Stimulated activated CD4-positive, alpha-beta T cell treated with anti-CD3 and anti-CD28 coated beads, Interleukin-2, amount 100 ng/mL, for 24 hours (primary cell): ENCODE results near the gene CAPN1.
A peak's percentile ranks its signal among the peaks of the same experiment; 100 is the strongest.
"Not testable (repeated sequence)": the region's sequence is repeated elsewhere in the genome, so short reads cannot be mapped to it uniquely, and the experiment has no call there.

Source experiments
- DNase-seq, 2 donors: peaks; one replicate each; pipeline ENCODE4 v3.0.0-alpha.2; 2020

The CAPN1 gene

DNA sequence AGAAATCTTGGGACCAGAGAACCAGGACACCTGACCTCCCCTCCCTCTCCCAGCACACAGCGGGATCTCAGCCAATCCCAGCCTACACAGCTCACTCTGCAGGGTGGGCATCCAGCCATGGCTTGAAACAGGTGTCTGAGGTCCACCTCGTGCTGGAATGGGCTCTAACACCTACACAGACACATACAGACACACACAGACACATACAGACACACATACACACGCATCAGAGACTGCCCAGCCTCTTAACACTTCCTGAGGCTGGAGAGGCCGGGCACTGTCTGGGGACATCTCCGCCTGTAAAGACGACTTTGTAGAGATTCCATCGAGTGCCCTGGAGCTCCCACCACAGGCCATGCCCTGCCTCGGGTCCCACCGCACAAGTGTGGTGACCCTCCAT, 36.7 kb downstream of the CAPN1 start:
- no peak for DNase-seq

DNA sequence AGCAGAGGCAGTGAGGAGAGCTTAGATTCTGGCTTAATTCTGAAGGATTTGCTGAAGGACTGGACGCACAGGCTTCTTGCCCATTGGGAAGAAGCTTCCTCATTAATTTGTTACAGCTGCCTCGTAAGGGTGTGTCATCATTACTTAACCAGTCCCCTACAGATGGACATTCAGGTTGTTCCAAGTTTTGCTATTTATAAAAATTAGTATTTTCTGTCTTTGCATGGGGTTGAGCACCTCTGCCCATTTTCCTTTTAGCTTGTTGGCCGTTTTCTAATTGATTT, 38.1 kb downstream of the CAPN1 start:
- no peak for DNase-seq

DNA sequence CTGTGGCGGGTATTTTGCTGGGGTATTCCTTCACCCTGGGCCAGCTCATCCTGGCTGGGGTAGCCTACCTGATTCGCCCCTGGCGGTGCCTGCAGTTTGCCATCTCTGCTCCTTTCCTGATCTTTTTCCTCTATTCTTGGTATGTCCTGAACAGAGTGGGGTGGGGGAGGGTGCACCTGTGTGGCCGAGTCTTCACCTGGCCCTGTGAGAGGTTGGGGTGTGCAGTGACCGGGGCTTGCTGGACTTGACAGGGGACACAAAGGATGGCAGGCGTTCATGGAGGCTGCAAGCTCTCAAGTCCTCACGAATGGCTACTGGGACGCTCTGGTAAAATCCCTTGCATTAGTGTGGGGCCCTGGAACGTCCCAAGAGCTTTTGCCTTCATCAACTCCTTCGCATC, 39.3 kb downstream of the CAPN1 start:
- DNase-seq: no peak

DNA sequence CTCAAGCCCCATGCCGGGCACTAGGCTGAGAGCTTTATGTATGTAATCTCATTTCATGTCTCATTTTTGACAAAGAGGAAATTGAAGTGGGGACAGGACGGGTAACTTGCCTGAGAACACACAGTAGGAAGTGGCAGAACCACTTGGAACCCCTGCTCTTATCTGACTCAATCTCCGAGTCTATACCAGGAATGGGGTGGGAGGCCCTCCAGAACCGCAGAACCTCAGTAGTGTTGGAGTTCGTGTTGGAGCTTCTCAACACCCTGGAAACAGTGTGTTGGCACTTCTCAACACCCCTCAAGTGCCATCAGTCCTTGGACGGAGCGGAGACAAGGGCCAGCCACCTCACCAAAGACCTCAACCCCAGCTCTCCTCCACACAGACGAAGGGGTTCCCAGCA, 41.3 kb downstream of the CAPN1 start:
- no peak for DNase-seq

DNA sequence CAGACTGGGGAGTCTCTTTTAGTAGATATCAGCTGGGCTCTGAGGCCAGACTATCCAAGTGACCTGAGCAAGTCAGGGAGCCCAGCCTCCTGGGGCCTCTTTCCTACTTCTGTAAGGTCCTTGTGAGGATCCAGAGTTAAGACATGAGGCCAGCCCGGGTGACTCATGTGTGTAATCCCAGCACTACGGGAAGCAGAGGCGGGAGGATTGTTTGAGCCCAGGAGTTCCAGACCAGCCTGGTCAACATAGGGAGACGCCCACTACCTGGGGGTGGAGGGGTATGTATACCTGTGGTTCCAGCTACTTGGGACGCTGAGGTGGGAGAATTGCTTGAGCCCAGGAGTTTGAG, 43.2 kb downstream of the CAPN1 start:
- DNase-seq: no peak

DNA sequence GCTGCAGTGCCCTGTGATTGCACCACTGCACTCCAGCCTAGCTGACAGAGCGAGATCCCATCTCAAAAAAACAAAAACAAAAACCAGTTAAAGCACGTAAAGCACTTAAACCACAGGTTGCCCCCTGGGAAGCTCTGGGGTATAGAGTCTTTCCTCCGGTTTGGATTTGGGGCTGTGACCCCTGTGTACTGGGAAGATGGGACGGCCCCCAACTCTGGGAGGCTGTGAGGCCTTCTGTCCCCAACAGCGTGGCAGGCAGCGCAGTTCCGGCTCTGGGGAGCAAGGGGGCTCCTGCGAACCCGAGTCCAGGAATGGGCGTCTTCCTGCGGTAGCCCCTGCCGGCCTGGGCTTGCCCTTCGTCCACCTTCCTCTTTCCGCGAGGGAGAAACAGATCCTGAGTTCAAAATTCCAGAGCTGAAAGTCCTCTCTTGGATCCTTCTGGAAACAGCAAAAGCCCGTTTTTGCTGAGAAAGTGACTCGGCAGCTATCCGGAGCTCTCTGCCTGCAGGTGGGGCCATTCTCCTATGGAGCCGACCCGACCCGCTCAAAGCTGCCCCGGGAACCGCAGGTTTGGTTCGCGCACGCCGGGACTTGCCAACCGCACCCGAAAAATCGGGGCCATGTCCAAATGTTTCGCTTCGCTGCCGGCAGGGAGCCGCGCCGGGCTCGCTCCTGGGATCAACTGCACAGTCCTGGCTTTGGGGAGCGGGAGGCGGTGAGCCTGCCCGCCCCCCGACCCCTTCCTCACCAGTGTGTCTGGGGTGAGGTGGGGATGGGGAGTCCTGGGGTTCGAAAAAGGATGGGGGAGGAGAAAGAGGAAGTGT, 43.8 kb downstream of the CAPN1 start:
- peak; percentile 65 to 72 for DNase-seq

DNA sequence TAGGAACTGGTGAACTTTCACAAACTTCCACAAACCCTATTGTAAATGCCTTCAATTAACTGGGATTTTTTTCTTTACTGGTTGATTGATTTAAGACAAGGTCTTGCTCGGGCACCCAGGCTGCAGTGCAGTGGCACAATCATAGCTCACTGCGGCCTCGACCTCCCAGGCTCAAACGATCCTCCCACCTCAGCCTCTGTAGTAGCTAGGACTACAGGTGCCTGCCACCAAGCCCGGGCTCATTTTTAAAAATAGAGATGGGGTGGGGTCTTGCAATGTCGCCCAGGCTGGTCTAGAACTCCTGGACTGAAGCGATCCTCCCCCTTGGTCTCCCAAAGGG, 44.3 kb downstream of the CAPN1 start:
- no peak for DNase-seq

DNA sequence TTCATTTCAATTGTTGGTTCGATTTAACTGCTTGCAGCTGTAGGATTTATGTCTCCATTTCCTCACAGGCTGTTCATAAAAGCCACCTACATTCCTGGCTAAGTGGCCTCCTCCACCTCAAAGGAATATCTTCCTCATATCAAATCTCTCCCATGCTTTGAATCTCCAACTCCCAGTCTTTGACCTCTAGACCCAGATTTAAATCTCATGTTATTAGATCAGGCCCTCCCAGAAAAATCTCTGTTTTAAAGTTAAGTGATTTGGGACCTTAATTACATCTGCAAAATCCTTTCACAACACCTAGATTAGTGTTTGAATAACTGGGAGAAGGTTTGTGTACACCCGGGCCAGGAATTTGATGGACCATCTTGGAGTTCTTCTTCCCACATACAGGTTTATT, 46.2 kb downstream of the CAPN1 start:
- DNase-seq: no peak

DNA sequence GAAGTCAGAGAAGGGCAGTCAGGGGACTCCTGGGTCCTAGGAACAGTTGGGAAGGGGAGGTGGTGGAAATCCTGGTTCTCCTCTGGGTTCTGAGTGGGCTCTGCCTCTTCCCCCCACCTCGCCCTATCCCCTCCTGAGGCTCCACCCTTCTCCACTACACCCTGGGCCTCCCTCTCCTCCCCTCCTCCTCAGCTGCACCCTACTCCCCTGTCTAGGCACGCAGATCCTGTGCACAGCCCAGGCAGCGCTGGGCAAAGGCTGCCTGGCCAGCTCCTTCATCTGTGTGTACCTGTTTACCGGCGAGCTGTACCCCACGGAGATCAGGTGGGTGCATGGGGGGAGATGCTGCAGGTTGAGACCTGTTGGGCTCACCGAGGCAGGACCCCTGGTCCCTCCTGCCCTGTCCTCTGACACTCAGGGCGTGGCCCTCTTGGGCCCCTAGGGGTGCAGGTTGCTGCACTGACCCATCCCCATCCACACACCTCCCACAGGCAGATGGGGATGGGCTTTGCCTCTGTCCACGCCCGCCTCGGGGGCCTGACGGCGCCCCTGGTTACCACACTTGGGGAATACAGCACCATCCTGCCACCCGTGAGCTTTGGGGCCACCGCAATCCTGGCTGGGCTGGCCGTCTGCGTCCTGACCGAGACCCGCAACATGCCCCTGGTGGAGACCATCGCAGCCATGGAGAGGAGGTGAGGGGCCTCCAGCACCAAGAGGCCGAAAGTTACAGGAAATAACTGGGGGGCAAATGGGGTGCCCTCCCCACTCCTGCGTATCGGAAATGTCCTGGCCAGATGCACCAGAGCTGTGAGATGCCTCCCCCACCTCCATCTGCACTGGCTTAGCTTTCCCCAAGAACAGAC, 54.7 kb downstream of the CAPN1 start:
- DNase-seq: no peak

DNA sequence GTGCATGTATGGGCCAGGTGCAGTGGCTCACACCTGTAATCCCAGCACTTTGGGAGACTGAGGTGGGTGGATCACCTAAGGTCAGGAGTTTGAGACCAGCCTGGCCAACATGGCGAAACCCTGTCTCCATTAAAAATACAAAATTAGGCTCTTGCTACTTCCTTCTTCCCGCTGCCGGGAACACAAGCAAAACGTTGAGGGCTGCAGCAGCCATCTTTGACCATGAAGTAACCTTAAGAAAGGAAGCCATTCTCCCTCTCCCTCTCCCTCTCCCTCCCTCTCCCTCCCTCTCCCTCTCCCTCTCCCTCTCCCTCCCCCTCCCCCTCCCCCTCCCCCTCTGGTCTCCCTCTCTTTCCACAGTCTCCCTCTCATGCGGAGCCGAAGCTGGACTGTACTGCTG, 56.6 kb downstream of the CAPN1 start:
- DNase-seq: not testable (repeated sequence)

DNA sequence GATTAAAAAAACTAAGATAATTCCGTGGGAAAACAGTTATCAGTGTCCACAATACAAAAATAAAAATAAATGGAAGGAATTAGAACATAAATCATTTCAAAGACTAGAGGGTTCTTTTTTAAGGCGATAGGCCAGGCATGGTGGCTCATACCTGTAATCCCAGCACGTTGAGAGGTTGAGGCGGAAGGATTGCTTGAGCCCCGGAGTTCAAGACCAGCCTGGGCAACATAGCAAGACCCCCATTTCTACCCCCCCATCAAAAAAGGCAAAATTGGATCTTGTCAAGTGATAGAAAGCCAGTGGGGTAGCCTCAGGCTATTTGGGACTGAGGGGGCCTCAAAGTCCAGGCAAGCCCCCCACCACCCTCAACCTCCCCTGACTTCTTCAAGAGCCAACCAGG, 59.4 kb downstream of the CAPN1 start:
- DNase-seq: no peak

DNA sequence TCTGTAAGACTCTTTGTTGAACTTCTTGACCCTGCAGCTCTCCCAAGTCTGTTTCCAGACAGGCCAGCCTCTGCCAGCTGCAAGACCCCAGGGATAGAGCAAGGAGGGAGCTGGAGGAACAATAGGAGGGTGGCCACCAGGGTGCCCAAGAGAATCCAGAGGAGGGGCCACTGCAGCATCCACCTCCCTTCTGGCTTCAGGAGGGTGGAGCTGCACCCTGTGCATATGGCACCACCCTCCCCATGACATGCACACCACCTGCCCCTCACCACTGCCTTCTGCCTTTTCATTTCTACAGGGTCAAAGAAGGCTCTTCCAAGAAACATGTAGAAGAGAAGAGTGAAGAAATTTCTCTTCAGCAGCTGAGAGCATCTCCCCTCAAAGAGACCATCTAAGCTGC, 60.0 kb downstream of the CAPN1 start:
- DNase-seq: no peak

DNA sequence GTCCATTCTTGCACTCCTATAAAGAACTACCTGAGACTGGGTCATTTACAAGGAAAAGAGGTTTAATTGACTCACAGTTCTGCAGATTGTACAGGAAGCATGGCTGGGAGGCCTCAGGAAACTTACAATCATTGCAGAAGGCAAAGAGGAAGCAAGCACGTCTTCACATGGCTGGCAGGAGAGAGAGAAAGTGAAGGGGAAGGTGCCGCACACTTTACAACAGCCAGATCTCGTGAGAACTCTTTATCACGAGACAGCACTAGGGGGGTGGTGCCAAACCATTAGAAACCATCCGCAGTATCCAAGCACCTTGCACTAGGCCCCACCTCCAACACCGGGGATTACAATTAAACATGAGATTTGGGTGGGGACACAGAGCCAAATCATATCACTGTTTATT, 60.7 kb downstream of the CAPN1 start:
- no peak for DNase-seq

DNA sequence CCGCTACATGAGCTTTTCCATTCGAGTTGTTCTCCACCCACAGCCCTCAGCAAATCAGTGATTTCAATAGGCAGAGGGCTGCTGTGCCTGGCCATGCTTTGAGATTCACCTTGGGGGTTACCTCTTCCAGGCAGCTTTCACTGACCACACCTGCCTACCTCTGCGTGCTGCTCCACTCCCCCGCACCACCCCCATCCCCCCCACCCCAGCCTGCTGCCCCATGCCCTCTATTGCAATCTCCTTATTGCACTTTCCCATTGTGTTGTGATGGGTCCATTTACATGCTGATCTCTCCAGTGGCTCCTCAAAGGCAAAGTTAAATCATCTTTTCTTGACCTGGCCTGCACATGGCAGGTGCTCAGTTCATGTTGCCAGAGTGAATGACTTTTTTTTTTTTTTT, 62.1 kb downstream of the CAPN1 start:
- no peak for DNase-seq

DNA sequence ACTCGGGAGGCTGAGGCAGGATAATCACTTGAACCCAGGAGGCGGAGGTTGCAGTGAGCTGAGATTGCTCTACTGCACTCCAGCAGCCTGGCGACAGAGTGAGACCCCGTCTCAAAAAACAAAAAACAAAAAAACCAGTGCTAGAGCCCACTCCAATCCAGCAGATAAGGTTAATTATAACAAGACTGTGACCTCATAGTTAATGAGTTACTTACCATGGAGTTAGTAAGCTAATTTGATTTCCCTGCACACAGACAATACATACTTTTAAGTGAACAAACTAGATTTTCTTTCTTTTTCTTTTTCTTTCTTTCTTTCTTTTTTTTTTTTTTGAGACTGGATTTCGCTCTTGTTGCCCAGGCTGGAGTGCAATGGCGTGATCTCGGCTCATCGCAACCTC, 63.3 kb downstream of the CAPN1 start:
- DNase-seq: not testable (repeated sequence)

DNA sequence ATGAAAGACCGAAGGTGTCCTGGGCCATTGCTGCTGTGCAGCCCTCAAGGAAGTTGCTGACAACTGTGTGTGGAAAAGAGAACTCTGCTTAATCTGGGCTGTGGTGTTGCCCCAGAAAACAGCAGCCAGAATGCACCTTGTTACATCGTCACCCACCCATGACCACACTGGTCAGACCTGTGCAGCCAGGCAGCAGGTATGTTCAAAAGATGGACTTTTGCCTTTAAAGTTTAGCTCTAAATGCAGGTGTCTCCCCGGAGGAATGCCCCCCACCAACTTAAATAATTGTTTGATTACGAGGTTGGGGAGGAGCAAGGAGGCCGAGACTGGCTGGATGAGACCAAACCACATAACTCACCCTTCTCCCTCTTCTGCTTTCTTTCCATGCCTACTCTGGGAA, 64.8 kb downstream of the CAPN1 start:
- DNase-seq: no peak

DNA sequence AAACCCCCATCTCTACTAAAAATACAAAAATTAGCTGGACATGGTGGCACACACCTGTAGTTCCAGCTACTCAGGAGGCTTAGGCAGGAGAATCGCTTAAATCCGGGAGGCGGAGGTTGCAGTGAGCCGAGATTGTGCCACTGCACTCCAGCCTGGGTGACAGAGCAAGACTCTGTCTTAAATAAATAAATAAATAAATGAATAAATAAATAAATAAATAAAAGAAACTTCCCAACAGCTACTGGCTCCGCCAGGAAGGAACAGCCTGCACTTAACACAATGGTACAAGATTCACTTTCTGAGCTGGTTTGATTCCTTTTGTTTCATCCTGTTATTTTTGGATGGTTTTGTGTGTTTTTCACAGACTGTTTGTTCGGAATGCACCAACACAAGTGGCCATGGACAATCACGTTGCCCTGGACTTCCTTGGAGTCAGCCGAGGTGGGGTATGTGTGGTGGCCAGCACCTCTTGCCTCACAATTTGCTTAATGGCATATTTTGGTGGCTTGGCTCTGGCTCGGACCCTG, 66.5 kb downstream of the CAPN1 start:
- not testable (repeated sequence) for DNase-seq

DNA sequence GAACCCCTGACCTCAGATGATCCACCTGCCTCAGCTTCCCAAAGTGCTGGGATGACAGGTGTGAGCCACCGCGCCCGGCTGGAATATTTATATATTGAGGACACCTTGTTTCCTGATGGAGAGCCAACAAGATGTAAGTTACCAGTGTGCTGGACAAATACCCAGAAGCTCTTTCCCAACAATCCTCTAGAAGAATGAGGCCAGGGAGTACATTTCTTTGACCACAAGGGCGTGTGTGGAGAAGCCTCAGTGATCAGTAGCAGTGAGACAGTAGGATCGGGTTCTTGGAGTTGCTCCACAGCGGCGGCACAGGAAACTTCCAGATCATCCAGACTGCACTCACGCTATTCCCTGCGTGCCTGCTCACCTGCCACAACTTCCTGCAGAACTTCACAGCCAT, 69.7 kb downstream of the CAPN1 start:
- DNase-seq: no peak

DNA sequence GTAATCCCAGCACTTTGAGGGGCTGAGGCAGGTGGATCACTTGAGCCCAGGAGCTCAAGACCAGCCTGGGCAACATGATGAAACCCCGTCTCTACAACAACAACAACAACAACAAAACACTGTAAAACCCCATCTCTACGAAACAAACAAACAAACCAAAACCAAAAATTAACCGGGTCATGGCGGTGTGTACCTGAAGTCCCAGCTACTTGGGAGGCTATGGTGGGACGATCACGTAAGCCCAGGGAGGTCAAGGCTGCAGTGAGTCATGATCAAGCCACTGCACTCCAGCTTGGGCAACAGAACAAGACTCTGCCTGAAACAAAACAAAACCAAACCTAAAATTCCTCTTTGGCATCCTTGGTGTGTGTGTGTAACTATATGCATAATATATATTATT, 73.0 kb downstream of the CAPN1 start:
- DNase-seq: no peak

DNA sequence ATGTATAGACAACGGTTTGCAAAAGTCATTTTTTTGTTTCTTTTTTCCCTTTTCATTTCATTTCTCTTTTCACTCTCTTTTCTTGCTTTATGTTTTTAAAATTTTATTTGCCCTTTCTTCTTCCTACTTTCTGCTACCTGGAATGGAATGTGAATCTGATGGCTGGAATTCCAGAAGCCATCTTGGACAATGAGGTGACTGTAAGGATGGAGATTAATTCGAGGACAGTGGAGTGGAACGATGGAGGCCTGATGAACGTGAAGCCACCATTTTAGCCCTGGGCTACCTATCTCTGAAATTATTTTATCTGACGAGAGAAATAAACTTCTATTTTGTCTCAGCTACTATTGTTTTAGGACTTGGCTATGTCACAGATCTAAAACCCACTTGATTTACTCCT, 77.3 kb downstream of the CAPN1 start:
- no peak for DNase-seq

DNA sequence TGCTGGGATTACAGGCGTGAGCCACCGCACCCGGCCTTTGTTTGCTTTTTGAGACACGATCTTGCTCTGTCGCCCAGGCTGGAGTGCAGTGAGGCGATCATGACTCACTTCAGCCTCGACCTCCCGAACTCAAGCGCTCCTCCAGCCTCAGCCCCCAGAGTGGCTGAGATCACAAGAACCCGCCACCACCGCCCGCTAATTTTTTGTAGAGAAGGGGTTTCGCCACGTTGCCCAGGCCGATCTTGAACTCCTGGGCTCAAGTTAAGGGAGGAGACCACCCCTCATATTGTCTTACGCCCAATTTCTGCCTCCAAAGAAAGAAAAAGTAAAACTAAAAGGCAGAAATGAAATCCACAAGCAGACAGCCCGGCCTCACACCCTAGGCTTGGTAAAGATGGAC, 78.6 kb downstream of the CAPN1 start:
- DNase-seq: no peak

DNA sequence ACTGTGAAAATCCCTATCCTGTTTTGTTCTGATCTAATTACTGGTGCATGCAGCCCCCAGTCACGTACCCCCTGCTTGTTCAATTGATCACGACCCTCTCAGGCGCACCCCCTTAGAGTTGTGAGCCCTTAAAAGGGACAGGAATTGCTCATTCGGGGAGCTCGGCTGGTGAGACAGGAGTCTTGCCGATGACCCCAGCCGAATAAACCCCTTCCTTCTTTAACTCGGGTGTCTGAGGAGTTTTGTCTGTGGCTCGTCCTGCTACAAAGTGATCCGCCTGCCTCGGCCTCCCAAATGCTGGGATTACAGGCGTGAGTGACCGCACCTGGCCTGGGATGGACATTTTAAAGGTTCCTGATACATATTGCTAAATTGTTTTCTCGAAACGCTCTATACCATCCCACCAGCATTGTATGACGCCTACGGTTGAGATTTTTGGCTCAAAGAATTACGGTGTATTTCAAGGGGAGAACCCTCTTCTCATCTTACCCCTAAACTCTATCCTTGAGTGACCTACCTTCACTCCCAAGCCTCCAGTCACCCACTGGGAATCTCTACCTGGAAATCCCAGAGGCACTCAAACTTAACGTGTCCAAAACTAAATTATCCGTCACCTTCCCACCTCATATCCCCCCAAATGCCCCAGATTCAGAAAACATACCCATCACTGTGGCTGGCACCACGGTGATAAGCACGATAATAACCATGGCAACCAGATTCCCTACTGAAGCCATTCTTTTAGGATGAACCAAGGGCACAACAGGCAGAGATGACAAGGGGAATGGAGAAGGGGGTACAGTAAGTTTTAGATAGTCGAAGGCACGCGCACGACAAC, 79.2 kb downstream of the CAPN1 start:
- no peak for DNase-seq
